HG03571 (cell line): Measurements from ENCODE around the gene MVB12B.
"Not testable (repeated sequence)": the region's sequence is repeated elsewhere in the genome, so short reads cannot be mapped to it uniquely, and the experiment has no call there.

Experiments used
- ATAC-seq: cut with Tn5 transposase; IDR thresholded peaks from one replicate; pipeline ENCODE4 v1.9.1; 2021; ENCODE audit not compliant: unreplicated experiment

MVB12B gene

DNA sequence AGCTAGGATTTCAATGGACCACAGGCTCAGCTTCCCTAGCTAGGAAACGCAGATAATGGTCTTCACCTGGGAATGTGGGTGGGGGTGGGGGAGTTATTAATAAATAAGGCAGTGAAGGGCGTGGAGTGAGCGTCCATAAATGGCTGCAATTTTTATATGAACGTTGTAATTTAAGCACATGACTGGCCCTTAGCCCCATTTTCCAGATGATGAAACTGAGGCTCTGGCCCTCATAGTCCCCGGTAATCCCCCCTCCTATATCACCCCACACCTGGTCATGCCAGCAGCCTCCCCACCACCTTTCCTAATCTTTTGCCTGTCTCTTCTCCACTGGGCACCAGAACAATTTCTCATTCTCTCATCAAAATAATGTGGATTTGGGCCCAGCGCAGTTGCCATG, 225.2 kb downstream of the MVB12B start:
- ATAC-seq = no peak

GRCh38 chr9:126554292-126554691, 227.7 kb downstream of the MVB12B start:
- ATAC-seq = no peak

GRCh38 chr9:126555421-126555820, 228.8 kb downstream of the MVB12B start:
- ATAC-seq = not testable (repeated sequence)
